Astrocyte of the cerebellum (primary cell): ENCODE results near the gene ADI1.

Experiments
- DNase-seq: peaks from one replicate; pipeline ENCODE4 v3.0.0-alpha.2; 2011; ENCODE audit warnings: low read depth
- H3K4me3 ChIP-seq: 2 replicates; pipeline ENCODE4 v1.5.1; 2011; ENCODE audit warnings: mild to moderate bottlenecking, low read depth, low read length, moderate library complexity
- CTCF ChIP-seq: IDR thresholded peaks from 2 replicates; pipeline ENCODE4 v1.5.1; 2012; ENCODE audit warnings: low read length, low read depth, moderate library complexity, mild to moderate bottlenecking; ENCODE audit errors: missing control alignments
- in situ Hi-C: cut with HindIII; loops from 2 replicates; pipeline ENCODE4 v1.10.0; 2017; ENCODE audit warnings: low sequenced_read_pairs

Gene ADI1, protein sequence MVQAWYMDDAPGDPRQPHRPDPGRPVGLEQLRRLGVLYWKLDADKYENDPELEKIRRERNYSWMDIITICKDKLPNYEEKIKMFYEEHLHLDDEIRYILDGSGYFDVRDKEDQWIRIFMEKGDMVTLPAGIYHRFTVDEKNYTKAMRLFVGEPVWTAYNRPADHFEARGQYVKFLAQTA

GRCh38 chr2:3519255-3520205 is at the start of gene ADI1:
Gene ADI1 (minus strand): TSS chr2:3519531. CDS start chr2:3519487, 44 bp downstream.
- H3K4me3 ChIP-seq: peak within 1 kb of the TSS; percentile 72
- in situ Hi-C loops: no loop called here
- DNase-seq: peak; percentile 12
- TF ChIP-seq CTCF: no peak

- no peak for DNase-seq
- no peak overlapping the region for H3K4me3 ChIP-seq
- no peak for TF ChIP-seq CTCF
- in situ Hi-C loops: no loop called here
Observed at GRCh38 chr2:3566806-3567205, 47.5 kb upstream of the ADI1 start.

DNA sequence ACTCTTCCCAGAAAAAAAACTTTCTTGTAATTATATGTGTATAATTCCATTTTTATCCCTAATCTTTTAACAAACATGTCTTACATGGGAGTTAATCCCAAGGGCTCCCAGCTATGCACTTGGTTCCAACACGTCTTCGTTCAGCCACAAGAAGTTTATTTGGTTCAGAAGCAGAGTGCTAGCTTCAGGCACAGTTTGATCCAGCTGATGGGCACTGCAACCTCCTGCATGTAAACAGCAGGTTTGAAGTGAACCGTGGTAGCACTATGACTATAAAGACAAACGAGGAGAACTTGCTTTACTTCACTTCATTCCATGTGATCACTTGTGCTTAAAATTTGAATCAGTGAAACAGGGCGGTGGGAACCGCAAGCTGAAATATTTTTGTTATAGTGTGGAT is 45.8 kb upstream of the ADI1 start:
- no peak for TF ChIP-seq CTCF
- no peak for DNase-seq
- in situ Hi-C loops: no loop called here
- H3K4me3 ChIP-seq: no peak overlapping the region

DNA sequence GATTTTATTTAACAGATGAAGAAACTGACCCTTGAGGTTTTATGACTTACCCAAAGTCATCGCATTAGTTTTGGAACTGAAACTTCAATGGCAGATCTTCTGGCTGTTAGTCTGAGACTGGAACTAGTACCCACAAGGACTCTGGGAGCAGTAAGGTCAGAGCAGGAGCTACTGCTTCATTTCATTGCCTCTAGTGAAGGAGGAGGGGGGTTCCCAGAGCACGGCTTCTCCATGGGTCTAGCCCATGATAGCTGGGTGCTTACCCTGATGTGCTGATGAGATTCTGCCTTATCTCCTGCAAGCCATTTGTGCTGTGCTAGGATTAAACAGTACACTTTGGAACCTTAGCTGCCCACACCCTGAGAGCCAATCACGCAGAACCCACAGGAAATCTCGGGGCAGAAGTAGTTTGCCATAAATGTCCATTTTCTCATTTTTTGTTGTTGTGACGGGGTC is 44.2 kb upstream of the ADI1 start:
- no peak for DNase-seq
- in situ Hi-C loops: no loop called here
- H3K4me3 ChIP-seq: no peak overlapping the region
- TF ChIP-seq CTCF: no peak

GRCh38 chr2:3558205-3559014 is 39.1 kb upstream of the ADI1 start, which contains the start of gene RNASEH1:
Gene RNASEH1 (minus strand): TSS chr2:3558333. CDS start chr2:3558260, 73 bp downstream.
- no peak for TF ChIP-seq CTCF
- in situ Hi-C loops: no loop called here
- DNase-seq: peak; percentile 97
- H3K4me3 ChIP-seq: peak within 1 kb of the TSS; percentile 93

DNA sequence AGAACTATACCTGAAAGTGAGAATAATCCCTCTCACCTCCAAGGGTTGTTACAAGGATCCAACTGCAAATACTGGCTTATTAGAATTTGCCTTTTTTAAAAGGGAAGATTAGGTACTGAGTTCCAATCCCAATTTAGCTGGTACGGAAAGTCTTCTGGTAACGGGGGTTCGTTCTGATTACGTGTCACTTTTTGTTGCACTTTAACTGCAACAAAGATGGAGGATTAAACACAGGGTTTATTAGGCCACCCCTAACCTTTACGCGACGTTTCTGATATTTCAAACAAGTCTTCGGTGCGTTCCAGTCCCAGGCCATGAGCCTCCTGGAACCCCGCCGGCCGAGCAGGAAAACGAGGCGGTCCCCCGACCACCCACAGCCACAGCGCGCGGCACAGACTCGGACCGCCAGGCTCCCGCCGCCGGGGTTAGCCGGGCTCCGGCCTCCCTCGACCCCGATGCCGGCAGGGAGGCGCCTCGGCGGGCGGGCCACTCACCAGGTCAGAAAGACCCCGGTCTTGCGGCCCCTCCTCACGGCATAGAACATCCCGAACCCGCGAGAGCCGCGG is 38.4 kb upstream of the ADI1 start:
- DNase-seq: no peak
- H3K4me3 ChIP-seq: peak overlapping the region; percentile 93
- no peak for TF ChIP-seq CTCF
- in situ Hi-C loops: no loop called here
